HG03439 (cell line): Measurements from ENCODE around the gene SMIM33.
"Not testable (repeated sequence)": the region's sequence is repeated elsewhere in the genome, so short reads cannot be mapped to it uniquely, and the experiment has no call there.

Source experiments
- ATAC-seq: cut with Tn5 transposase; IDR thresholded peaks from one replicate; pipeline ENCODE4 v1.9.1; 2021; ENCODE audit warnings: mild to moderate bottlenecking, moderate library complexity; ENCODE audit not compliant: unreplicated experiment

SMIM33 gene

DNA sequence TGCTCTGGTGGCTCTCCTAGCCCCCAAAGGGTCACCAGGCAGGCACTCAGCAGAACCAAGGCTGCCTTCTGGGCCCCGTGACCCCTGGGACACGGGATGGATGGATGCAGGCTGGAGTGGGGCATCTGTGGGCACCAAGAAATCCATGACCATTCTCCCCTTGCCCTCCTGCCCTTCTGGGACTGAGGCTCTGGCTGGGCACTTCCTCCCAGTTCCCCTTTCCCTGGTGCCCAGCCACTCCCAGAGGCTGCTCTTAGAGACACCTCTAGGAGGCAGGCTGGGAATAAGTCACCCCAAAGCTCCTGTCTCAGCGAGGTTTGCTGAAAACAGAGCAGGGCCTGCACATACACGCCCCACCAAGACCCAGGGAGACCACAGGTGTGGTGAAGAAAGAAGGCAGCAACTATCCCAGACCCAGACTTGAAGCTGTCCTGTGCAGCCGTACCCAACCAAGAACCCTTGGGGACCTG, 10.8 kb downstream of the SMIM33 start:
- no peak for ATAC-seq

DNA sequence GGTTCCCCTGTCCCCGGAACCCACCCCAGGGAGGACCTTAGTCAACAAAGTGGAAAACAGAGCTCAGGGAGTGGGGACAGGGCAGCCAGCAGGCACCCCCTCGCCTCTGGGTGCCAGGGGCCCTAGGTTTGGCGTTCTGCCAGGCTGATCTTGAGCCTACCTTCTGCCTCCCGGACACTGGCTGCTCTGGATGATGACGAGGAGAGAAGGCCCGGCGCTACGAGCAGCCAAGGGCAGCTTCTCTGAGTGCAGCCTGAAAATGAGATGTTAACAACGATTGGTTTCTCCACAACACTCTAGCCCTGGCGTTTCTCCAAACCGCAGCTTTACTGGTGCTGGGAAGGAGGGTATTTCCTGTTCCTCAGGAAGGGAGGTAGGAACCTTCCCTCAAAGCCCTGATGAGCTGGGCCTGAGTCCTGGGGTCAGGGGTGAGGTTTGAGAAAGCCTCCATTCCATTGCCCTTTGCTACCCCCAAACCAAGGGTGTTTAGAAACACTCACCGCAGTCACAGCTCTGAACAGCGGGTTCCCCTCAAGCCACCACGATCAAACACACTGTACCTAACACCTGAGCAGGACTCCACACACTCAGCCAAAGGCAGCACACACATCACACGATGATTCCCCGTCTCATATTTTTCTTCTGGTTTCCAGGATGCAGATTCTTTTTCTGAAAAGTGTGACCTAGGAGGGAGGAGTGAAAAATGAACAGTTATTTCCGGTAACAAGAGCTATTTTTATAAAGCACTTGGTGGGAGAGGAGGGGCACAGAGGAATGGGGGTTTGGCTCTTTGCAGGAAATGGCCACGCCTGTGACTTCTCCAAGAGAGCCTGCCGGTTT, 11.5 kb downstream of the SMIM33 start, which contains the start of gene STING1:
Gene STING1, minus strand, starts transcription at position 709 of the 840 bp plus-strand sequence. CDS start 1,054 bp downstream, outside the sequence.
- ATAC-seq = no peak

DNA sequence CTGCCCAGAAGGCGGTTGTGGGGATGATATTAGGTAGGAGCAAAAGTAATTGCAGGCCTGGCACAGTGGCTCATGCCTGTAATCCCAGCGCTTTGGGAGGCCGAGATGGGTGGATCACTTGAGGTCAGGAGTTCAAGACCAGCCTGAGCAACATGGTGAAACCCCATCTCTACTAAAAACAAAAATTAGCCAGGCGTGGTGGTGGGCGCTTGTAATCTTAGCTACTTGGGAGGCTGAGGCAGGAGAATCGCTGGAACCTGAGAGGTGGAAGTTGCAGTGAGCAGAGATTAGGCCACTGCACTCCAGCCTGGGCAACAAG, 12.0 kb downstream of the SMIM33 start:
- ATAC-seq = not testable (repeated sequence)

DNA sequence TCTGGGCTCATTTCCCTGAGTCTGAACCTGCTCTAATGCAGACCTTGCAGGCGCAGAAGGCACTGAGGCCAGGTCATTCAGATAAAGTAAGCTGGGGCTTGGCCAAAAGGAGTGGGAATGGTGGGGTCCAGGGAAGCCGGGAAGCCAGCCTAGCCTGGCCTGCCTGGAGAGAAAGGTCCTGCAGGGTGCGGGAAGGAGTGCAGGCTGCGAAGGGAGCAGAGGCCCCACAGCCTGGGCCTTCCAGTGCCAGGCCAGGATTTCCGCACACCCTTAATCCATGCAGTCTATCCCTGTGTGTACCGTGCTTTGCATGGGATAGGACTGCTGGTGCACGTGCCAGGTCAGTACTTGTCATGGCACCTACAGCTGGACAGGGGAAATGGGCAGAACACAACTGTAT, 15.4 kb downstream of the SMIM33 start:
- ATAC-seq = no peak

DNA sequence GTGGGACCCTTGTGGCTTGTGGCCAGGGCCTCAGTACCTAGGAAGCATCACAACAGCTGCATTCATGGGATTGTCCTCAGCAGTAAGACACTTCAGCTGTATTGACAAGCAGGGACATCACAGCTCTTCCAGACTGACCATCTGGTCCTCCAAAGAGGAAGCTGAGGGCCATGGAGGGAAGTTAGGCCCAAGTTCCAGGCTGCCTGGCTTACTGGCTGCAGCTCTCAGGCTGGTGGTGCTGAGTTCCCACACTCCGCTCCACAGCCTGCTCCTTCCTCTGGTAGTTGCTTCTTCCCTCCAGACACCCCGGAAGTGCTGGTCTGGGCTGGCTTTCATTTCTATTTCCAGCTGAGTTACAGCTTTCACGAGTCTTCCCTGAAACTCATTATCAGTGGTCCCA, 17.5 kb downstream of the SMIM33 start:
- ATAC-seq = no peak

DNA sequence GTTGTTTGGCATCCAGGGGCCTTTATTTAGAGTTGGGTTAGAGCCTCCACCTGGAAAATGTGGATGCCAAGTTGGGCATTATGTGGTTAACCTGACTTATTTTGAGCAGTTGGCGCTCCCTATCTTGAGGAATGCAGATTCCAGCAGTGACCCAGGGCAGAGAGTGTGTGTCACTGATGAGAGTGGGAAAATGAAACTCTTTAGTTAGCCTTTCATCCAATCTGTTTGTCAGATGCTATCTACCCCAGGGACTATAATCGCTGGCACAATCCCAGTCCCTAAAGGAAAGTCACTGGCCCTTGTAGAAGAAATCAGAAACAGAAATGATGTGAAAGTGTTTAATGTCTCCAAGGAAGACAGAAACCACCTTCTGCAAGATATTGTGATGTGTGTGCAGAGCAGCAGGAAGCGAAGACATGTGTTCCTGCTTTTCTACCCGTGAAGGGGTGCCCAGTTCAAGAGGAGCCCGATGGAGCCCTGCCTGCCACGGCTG, 21.9 kb downstream of the SMIM33 start:
- ATAC-seq = no peak

DNA sequence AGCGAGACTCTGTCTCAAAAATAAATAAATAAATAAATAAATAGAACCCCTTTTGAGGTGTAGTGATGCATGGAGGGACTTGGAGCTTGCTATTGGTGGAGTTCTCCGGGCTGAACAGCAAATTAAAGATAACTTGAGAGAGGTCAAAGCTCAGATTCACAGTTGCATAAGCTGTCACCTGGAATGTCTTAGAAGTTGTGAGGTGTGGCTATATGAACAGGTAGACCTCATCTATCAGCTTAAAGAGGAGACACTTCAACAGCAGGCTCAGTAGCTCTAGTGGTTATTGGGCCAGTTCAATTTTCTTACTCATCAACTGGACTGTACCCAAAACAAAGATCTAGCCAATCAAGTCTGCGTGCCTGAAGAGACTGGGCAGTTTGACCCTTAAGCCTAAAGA, 23.5 kb downstream of the SMIM33 start:
- no peak for ATAC-seq

DNA sequence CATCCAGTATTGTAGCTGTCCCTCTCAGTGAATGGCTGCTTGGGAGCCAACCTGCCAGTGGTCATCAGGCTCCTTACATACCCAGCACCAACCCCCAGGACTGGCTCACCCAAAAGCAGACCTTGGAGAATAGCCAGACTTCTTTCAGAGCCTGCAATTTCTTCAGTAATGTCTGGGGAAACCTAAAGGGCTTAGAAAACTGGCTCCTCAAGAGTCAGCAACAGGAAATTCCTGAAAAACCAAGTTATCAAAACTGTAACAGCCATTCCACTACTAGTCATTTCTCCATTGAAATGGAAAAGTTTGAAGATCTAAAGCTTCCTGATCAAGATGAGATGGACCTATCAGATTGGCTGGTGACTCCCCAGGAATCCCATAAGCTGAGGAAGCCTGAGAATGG, 24.0 kb downstream of the SMIM33 start:
- ATAC-seq = no peak

DNA sequence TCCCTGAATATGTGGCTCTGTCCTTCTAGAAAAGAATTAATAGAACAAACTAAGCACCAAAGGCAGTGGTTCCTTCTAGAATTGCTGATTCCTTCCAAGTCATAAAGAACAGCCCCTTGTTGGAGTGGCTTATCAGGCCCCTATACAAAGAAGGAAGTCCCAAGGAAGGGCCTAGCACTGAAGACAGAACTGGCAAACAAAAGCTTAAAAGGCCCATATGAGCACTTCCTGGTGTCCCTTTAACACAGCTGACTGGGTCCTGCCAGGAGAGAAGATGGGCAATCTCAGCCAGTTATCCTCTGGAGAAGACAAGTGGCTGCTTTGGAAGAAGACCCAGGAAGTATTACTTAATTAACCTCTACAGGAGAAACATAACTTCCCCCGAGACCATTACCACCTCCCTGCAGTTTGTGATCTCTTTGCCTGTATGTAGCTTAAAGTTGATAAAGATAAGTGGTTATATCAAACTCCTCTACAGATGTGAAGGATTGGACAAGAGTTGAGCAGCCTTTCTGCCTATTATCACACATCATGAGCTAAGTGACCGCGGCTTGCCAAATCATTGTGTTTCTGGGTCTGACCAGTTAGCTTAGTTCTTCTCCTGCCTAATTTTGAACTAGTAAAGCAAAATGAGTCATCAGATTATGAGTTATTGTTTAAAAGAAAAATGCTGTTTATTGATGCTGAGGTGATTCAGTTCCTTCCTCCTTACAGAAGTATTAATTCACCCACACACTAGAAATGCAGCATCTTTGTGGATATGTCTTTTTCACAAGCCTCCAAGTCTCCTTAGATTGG, 25.0 kb downstream of the SMIM33 start:
- ATAC-seq = no peak

DNA sequence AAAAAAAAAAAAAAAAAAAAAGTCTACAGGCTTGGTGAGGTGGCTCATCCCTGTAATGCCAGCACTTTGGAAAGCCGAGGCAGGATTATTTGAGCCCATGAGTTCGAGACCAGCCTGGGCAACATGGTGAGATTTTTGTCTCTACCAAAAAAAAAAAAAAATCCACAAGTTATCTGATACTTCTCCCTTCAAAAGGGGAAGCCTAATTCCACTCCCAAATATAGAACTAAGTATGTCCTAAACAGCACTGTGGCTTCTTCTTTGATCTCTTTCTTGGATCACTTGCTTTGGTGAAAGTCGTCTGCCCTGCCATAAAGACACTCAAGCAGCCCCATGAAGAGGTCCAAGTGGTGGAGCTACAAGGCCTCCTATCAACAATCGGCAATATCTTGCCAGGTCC, 30.6 kb downstream of the SMIM33 start:
- ATAC-seq = no peak

DNA sequence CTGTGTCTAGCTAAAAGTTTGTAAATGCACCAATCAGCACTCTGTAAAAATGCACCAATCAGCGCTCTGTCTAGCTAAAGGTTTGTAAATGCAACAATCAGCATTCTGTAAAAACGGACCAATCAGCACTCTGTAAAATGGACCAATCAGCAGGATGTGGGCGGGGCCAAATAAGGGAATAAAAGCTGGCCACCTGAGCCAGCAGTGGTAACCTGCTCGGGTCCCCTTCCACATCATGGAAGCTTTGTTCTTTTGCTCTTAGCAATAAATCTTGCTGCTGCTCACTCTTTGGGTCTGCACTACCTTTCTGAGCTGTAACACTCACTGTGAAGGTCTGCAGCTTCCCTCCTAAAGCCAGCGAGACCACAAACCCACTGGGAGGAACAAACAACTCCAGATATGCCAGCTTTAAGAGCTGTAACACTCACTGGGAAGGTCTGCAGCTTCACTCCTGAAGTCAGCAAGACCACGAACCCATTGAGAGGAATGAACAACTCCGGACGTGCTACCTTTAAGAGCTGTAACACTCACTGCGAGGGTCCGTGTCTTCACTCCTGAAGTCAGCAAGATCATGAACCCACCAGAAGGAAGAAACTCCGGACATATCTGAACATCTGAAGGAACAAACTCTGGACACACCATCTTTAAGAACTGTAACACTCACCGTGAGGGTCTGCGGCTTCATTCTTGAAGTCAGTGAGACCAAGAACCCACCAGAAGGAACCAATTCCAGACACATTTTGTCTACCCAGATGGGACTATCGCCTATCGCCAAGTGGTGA, 32.4 kb downstream of the SMIM33 start:
- not testable (repeated sequence) for ATAC-seq

DNA sequence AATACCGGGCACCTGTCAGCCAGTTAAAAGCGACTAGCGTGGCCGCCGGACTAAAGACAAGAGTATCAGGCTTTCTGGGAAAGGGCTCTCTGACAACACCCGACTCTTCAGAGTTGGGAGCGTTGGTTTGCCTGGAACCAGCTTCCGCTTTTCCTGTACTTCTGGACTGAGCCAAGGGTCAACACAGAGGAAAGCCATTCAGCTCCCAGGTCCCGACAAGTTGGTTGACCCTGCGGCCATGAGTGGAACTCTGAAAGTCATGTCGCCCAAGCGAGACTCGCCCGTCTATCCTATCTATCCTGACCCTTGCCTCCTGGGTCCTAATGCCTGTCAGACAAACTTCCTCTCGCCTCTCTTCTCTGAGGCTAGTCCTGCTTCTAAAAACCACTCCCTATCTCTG, 33.1 kb downstream of the SMIM33 start:
- ATAC-seq = not testable (repeated sequence)

DNA sequence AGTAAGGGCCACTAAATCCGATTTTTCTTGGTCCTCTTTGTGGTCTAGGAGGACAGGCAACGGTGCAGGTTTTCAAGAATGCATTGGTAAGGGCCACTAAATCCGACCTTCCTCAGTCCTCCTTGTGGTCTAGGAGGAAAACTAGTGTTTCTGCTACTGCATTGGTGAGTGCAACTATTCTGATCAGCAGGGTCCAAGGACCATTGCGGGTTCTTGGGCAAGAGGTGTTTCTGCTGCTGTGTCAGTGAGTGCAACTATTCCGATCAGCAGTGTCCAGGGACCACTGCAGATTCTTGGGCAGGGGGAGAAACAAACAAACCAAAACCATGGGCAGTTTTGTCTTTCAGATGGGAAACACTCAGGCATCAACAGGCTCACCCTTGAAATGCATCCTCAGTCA, 33.9 kb downstream of the SMIM33 start:
- not testable (repeated sequence) for ATAC-seq

DNA sequence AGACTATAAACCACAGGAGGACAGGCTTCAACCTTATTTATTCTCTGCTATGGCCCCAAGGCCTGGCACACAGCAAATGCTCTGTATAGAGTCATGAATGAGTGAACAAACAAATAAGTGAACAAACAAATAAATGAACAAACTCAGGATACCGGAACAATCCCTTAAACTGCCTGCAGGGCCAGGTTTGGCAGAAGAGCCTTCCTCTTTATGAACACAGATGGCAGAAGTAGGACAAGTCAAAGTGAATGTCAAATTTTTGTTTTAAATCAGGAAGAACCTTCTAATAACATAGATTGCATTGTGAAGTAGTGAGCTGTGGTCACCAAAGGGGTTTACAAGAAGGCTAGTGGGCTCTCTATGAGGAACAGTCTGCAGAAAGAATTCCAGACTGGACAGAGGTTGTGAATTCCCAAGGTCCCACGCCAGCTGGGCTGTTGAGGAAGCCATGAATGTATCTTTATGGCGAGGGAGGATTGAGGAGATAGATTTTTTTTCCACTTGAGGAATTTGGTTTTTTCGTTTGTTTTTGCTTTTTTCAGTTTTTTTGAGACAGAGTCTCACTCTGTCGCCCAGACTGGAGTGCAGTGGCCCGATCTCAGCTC, 42.1 kb downstream of the SMIM33 start:
- no peak for ATAC-seq

DNA sequence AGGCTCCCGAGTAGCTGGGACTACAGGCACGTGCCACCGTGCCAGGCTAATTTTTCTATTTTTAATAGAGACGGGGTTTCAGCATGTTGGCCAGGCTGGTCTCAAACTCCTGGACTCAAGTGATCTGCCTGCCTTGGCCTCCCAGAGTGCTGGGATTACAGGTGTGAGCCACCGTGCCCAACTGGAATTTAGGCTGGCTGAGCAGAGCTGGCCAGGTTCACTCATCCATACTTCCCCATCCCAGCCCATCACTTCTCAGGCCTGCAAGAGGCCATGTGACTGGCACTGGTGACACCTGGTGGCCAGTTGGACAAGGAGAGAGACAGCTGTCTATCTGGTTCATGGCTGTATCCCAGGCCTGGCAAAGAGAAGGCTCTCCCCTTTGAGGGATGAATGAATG, 42.6 kb downstream of the SMIM33 start:
- ATAC-seq = not testable (repeated sequence)

DNA sequence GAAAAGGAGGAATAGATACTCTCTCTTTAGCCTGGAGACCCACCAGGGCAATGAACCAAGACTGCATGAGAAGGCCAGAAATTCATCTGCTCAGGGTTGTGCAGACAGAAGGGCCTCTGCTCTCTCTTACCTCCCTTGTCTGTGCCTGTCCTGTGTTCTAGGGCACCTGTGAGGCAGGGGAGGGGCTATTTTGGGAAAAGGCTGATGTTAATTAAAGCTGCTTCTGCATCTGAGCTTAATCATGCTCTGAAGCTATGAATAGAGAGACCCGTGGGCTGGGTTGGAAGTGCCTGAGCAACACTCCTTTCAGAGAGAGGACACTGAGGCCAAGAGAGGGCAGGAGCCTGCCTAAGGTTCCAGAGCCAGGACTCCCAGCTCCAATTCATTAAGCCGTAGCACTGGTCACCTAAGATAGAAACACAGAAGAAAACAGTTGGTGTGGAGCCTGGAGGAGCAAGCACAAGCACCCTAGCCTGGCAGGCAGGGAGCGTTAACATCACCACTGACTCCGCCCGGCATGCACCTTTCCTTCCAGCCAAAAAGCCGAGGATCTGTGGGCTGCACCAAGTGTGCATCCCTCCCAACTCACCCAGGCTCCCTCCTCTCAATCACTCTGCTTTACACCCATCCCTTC, 43.2 kb downstream of the SMIM33 start:
- ATAC-seq = no peak

DNA sequence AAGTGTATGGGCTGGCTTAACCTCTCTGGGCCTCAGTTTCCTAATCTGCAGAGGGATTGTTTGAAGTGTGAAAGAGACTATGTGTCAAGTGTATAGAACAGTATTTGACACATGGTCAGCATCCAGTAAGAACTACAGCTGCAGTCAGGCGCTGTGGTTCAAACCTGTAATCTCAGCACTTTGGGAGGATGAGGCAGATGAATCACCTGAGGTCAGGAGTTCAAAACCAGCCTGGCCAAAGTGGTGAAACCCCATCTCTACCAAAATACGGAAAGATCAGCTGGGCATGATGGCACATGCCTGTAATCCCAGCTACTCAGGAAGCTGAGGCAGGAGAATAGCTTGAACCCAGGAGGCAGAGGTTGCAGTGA, 43.7 kb downstream of the SMIM33 start:
- ATAC-seq = no peak

DNA sequence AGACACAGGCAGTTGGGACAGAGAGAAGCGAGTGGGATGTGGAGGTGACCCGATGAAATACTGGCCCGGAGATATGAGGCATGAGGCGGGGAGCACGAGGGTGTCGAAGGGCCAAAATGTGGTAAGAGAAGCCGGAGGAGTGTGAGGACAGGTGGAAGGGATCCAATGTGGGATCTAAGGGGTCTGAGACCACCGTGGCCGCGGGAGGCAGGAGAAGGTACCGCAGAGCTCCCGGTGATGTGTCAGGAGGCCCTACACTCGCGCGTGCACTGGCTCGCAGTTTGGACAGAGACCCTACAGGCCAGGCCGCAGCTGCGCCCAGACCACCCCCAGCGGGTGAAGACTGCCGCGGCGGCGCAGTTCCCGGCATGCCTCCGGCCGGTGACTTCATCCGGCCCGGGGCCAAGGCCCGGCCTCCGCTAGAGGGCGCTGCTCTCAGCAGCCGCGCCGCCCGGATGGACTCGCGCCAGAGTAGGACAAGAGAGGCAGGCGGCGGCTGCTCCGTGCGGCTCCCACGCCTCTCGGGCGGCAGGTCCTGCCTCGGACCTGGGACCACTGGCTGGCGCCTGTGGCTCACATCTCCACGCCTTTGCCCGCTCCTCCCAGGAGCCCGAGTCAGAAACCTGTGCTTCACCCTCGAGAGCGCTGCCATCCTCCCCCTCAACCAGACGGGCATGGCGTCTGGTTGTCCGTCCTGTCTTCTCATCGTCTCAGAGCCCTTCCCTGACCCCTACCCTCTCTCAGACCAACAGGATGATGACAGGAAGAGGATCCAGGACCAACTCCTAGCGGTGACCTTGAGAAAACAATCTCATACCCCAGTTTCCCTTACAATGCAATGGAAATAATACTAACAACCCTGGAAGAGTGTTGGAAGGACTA, 47.1 kb downstream of the SMIM33 start:
- ATAC-seq = peak; percentile 93
